Fibroblast of villous mesenchyme (primary cell): ENCODE results near the gene EIF4EBP2. TPM values are rescaled to one million over a fixed set of nuclear protein-coding genes. Genes with fewer than 3 reads are reported as not detected.

Source experiments
- DNase-seq: peaks from one replicate; pipeline ENCODE4 v3.0.0-alpha.2; 2010; ENCODE audit warnings: low read depth
- H3K4me3 ChIP-seq: 2 replicates; pipeline ENCODE4 v1.5.1; 2011; ENCODE audit warnings: low read depth, mild to moderate bottlenecking, low read length
- total RNA-seq: library from RNA; depleted of rRNA; stranded (reverse); fragments of >200 nt; gene quantifications from 2 replicates; pipeline ENCODE4 v1.2.3, GENCODE V29; 2012
- TF ChIP-seq, protein P1 (sequence below): IDR thresholded peaks from 2 replicates; pipeline ENCODE4 v1.5.1; 2012; ENCODE audit warnings: low read depth, mild to moderate bottlenecking, low read length; ENCODE audit not compliant: insufficient read depth

EIF4EBP2 gene
- total RNA-seq, 1 donor = 58.7 TPM

DNA sequence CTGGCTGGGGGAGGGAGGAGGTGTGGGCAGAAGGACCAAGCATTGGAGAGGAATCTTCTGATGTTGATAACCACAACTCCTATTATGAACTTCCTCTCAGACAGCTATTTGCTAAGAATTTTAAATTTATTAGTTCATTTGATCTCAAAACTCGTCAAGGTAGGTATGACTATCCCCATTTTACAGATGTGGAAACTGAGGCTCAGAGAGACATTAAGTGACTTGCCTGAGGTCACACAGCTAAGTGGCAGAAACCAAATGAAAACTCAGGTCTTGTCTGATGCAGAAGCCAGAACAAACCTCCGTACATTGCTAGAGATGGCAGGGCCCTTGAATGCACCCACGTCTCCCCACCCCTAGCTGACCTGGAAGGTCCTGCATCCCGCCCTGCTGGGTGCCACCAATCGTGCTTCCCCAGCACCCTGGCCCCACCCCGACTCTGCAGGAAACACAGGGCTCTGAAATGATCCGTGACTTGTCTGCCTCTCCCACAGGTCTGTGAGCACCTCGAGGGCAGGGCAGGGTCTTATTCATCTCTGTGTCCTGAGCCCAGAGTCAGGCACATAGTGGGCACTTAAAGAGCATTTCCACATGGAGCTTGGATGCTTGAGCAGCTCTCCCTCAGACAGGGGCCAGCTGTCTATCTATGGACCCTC, 69.0 kb downstream of the EIF4EBP2 start:
- TF ChIP-seq, protein P1, sequence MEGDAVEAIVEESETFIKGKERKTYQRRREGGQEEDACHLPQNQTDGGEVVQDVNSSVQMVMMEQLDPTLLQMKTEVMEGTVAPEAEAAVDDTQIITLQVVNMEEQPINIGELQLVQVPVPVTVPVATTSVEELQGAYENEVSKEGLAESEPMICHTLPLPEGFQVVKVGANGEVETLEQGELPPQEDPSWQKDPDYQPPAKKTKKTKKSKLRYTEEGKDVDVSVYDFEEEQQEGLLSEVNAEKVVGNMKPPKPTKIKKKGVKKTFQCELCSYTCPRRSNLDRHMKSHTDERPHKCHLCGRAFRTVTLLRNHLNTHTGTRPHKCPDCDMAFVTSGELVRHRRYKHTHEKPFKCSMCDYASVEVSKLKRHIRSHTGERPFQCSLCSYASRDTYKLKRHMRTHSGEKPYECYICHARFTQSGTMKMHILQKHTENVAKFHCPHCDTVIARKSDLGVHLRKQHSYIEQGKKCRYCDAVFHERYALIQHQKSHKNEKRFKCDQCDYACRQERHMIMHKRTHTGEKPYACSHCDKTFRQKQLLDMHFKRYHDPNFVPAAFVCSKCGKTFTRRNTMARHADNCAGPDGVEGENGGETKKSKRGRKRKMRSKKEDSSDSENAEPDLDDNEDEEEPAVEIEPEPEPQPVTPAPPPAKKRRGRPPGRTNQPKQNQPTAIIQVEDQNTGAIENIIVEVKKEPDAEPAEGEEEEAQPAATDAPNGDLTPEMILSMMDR = no peak
- no peak for DNase-seq
- no peak overlapping the region for H3K4me3 ChIP-seq

DNA sequence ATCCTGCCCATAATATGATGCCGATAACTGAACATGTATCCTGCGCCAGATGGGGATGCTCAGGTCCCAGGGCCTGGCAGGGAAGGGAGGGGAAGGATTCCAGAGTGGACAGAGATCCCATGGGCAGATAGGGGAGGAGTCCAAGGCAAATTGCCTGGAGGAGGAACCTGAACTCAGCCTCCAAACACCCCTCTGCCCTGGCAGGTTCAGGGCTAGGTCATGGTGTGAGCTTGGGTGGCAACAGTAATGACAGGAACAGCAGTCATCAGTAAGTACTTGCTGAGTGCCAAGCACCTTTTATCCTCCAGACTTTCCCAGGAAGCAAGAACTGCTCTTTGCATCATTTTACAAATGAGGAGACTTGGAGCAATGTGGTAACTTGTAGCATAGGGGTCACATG, 70.8 kb downstream of the EIF4EBP2 start:
- DNase-seq = no peak
- H3K4me3 ChIP-seq = no peak overlapping the region

DNA sequence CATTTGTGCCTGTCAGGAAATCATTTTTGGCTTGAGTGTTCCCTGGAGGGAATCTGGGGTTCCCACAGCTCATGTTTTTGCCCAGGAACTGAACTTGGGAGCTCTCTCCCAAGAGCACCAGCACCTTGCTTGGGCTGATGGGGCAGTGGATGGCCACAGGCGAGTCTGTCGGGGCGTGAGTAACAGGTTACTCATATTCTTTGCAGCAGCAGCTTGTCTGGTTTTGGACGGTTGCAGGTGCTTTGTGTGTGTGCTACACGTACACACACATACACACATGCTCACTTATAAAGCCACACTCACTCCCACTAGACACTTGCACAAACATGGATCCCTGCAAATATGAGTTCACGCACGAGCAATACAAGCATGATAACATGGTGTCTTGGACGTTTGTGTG, 71.7 kb downstream of the EIF4EBP2 start:
- no peak overlapping the region for H3K4me3 ChIP-seq
- TF ChIP-seq, protein P1 = no peak
- DNase-seq = no peak

More for the DNA sequence above, 70.8 kb downstream of the EIF4EBP2 start:
- TF ChIP-seq, protein P1 = no peak

DNA sequence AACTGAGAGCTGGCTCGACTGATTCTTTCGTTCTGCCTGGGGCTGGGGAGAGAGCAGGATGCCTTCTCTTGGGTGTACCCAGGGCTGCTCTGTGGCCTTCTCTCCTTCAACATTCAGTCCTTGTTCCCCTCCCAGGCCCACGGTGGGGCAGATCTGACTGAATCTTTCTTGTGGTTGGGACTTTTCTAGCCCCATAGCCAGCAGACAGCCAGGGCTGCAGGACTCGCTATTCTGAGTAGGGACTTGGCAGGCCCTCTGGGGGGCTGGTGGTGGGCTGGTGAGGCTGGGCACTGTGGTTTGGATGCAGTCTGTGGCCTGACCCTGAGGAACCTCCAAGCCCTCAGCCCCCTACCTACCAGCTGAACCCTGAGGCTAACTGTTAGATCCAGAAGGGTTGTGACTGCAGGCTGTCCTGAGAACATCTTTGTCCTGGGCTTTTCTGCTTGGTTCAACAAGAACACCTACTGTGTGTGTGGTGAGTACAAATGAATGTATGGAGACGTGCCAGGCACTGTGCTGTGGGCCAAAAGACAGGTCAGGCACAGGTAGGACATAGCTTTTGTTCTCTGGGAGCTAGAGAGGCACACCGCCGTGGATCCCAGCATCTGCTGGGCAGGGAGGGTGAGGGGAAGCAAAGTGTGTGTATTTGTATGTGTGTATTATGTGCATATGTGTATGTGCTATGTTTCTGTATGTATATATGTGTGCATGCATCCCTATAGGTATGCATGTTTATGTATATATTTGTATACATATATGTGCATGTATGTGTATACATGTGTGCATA, 72.5 kb downstream of the EIF4EBP2 start:
- no peak for DNase-seq
- no peak overlapping the region for H3K4me3 ChIP-seq
- TF ChIP-seq, protein P1 = no peak

DNA sequence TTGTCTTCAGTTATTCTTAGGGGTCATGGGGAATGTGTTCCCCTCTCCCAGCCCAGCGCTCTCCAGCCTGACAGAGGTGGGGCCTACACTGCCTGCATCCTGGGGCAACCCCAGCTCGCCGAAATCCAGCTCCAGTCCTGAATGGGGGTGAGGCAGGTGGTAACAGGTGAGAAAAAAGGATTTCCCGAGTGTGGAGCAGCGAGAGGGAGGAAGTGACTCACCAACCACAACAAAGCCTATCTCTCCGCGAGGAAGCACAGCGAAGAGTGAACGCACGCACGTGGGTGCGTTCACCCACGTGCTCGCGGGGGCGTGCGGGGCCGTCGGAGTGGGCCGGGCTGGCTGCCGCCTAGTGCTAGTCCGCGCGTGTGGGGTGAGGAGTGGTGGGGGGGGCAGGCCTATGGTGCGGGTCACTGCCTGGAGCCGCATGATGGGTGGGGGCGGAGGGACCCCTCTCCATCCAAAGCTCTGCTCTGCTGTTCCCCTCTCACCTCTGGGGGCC, 73.8 kb downstream of the EIF4EBP2 start:
- TF ChIP-seq, protein P1 = no peak
- H3K4me3 ChIP-seq = peak overlapping the region; percentile 53
- no peak for DNase-seq

Other genes starting within 250 kb of the EIF4EBP2 start
- gene SAR1A, start 233.6 kb upstream of the EIF4EBP2 start, total RNA-seq = 196 and 339 TPM in 2 replicates
- gene PPA1, start 170.7 kb upstream of the EIF4EBP2 start, total RNA-seq = 139 and 219 TPM in 2 replicates
- gene NPFFR1, start 120.1 kb upstream of the EIF4EBP2 start, total RNA-seq = not detected in 2 replicates
- 3.9 and 7.4 TPM in 2 replicates for gene LRRC20, start 21.5 kb upstream of the EIF4EBP2 start, total RNA-seq
- gene NODAL, start 37.5 kb downstream of the EIF4EBP2 start, total RNA-seq = not detected in 2 replicates
- gene PALD1, start 74.6 kb downstream of the EIF4EBP2 start, total RNA-seq = 0.32 TPM in 1 of 2 replicates, not detected in the other
- gene PRF1, start 198.6 kb downstream of the EIF4EBP2 start, total RNA-seq = not detected in 2 replicates